Skeletal muscle tissue (tissue), 4 donors: ENCODE measurements around the gene MT1M. TPM values are rescaled to one million over a fixed set of nuclear protein-coding genes. Genes with fewer than 3 reads are reported as not detected.
"Not testable (repeated sequence)": the region's sequence is repeated elsewhere in the genome, so short reads cannot be mapped to it uniquely, and the experiment has no call there.

Experiments
- H3K27ac ChIP-seq: one replicate; pipeline ENCODE4 v1.7.0; 2013; ENCODE audit warnings: mild to moderate bottlenecking, low read depth, low read length, inconsistent platforms
- H3K27me3 ChIP-seq, 3 donors: one replicate each; pipeline ENCODE4 v1.7.0; 2013; ENCODE audit warnings: low read length in 3 of 3; ENCODE audit not compliant: control insufficient read depth in 3 of 3, insufficient read depth in 3 of 3
- H3K36me3 ChIP-seq, 3 donors: one replicate each; pipeline ENCODE4 v1.7.0; 2013; ENCODE audit warnings: low read length in 3 of 3; ENCODE audit not compliant: control insufficient read depth in 3 of 3, insufficient read depth in 3 of 3
- H3K4me1 ChIP-seq, 3 donors: one replicate each; pipeline ENCODE4 v1.7.0; 2013; ENCODE audit warnings: low read length in 3 of 3, mild to moderate bottlenecking in 3 of 3; ENCODE audit not compliant: control insufficient read depth in 3 of 3, insufficient read depth in 3 of 3
- H3K4me3 ChIP-seq, 3 donors: one replicate each; pipeline ENCODE4 v1.7.0; 2013; ENCODE audit warnings: low read length in 3 of 3
- H3K9ac ChIP-seq, 3 donors: one replicate each; pipeline ENCODE4 v1.7.0; 2013; ENCODE audit warnings: low read length in 3 of 3, mild to moderate bottlenecking in 3 of 3, moderate library complexity in 2 of 3, low read depth in 1 of 3
- H3K9me3 ChIP-seq, 3 donors: one replicate each; pipeline ENCODE4 v1.7.0; 2013; ENCODE audit warnings: low read length in 3 of 3; ENCODE audit not compliant: control insufficient read depth in 3 of 3
- total RNA-seq: library from RNA; depleted of rRNA; stranded (reverse); fragments of >200 nt; gene quantifications from one replicate; pipeline ENCODE4 v1.2.3, GENCODE V29; 2014
- donor health status: Osteomylitis.

Gene MT1M
- total RNA-seq: 2.1 TPM

DNA sequence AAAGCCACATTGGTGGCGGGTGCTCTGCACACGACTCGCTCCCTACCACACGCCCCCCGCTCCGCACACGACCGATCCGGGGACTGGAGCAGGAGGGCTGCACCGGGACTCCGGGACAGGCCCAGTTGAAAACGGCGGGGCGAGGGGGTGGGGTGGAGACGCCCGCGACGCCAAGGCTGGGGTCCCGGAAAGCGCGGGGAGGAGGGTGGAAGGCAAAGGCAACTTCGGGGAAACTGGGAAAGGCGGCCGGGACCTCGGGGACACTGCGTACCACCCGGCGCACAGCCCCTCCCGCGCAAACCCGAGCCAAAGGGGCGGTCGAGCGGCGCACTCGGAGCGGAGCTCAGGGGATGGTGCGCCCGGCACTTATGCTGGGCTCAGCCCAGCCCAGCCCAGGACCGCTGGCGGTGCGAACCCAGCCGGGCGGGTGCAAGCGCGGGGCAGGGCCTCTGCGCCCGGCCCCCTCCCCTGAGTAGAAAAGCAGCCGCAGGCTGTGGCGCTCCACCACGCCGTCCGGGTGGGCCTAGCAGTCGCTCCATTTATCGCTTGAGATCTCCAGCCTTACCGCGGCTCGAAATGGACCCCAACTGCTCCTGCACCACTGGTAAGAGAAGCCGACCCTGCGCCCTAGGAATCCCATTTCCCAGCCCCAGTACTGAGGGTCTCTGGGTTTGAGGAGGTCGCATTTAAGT, at the start of gene MT1M:
TSS of gene MT1M (plus strand) at position 504 of the 692 bp plus-strand sequence. CDS start at position 577, 73 bp downstream.
- Histone ChIP-seq H3K4me3 (peak within 1 kb of the TSS; percentile 54 to 69 (median 67)), H3K4me1 (peaks cover 18 to 29% (median 26%) of the 10 kb centered on the region in 3 donors), H3K27me3 (peaks cover 7 to 17% (median 13%) of the 10 kb centered on the region in 3 donors), H3K27ac (peak within 1 kb of the TSS; percentile 42), H3K9me3 (no peaks in the 10 kb centered on the region), H3K9ac (peak within 1 kb of the TSS; percentile 54 to 77 (median 67)), H3K36me3 (no peaks in the 10 kb centered on the region)

DNA sequence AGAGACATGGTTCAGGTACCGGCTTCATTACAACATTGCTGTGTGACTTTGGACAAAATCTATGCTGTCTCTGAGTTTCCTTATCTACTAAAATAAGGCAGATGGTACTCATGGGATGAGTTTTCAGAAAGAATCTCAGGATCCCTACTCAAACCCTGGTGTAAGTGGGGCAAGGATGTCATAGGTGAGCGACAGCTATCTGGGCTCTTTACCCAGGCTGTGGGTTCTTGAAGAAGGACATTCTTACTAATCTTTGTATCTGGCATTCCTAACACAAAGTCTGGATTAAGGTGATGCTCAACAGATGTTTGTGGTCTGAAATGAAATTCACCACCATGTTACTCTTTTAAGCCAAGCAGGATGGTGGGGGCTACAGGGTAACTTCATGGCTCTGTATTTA, 49.5 kb upstream of the MT1M start:
- not testable (repeated sequence) for H3K27me3 ChIP-seq, H3K9me3 ChIP-seq, H3K4me1 ChIP-seq, H3K27ac ChIP-seq, H3K4me3 ChIP-seq, H3K36me3 ChIP-seq, H3K9ac ChIP-seq

- no peak overlapping the region for H3K27ac ChIP-seq
- peaks cover 0 to 3% (median 0%) of the 10 kb centered on the region in 3 donors for H3K27me3 ChIP-seq
Observed at GRCh38 chr16:56583351-56584168, 48.9 kb upstream of the MT1M start.

GRCh38 chr16:56584276-56584675, 48.2 kb upstream of the MT1M start:
- no peaks in the 10 kb centered on the region for H3K36me3 ChIP-seq
- peaks cover 0 to 10% (median 4%) of the 10 kb centered on the region in 3 donors for H3K27me3 ChIP-seq
- no peaks in the 10 kb centered on the region for H3K9me3 ChIP-seq
- no peak overlapping the region for H3K4me3 ChIP-seq
- no peak overlapping the region for H3K27ac ChIP-seq
- peaks cover 0 to 5% (median 4%) of the 10 kb centered on the region in 3 donors for H3K4me1 ChIP-seq
- no peak overlapping the region for H3K9ac ChIP-seq

More at GRCh38 chr16:56583351-56584168, 48.9 kb upstream of the MT1M start:
- Histone ChIP-seq H3K4me1 (no peaks in the 10 kb centered on the region), H3K9me3 (no peaks in the 10 kb centered on the region), H3K36me3 (no peaks in the 10 kb centered on the region), H3K4me3 (no peak overlapping the region), H3K9ac (no peak overlapping the region)

- Histone ChIP-seq H3K9me3 (no peaks in the 10 kb centered on the region), H3K27ac (no peak overlapping the region), H3K9ac (peak overlapping the region in 2 of 3 donors; percentile 23 to 70), H3K27me3 (peaks cover 11 to 23% (median 17%) of the 10 kb centered on the region in 3 donors), H3K4me3 (peak overlapping the region; percentile 59 to 74 (median 63)), H3K4me1 (peaks cover 4 to 17% (median 14%) of the 10 kb centered on the region in 3 donors), H3K36me3 (no peaks in the 10 kb centered on the region)
Observed at GRCh38 chr16:56588781-56589140, 43.7 kb upstream of the MT1M start.

- Histone ChIP-seq H3K27me3 (peaks cover 11 to 23% (median 17%) of the 10 kb centered on the region in 3 donors), H3K9ac (peak within 1 kb of the TSS in 2 of 3 donors; percentile 23 to 70), H3K4me3 (peak within 1 kb of the TSS; percentile 59 to 74 (median 63)), H3K27ac (no peak within 1 kb of the TSS), H3K4me1 (peaks cover 4 to 17% (median 14%) of the 10 kb centered on the region in 3 donors), H3K36me3 (no peaks in the 10 kb centered on the region), H3K9me3 (no peaks in the 10 kb centered on the region)
Observed at GRCh38 chr16:56589141-56590039, 43.1 kb upstream of the MT1M start, which contains the start of gene MT3. Gene MT3, plus strand, starts transcription at chr16:56589528. Its CDS starts 63 bp downstream, at chr16:56589591.

DNA sequence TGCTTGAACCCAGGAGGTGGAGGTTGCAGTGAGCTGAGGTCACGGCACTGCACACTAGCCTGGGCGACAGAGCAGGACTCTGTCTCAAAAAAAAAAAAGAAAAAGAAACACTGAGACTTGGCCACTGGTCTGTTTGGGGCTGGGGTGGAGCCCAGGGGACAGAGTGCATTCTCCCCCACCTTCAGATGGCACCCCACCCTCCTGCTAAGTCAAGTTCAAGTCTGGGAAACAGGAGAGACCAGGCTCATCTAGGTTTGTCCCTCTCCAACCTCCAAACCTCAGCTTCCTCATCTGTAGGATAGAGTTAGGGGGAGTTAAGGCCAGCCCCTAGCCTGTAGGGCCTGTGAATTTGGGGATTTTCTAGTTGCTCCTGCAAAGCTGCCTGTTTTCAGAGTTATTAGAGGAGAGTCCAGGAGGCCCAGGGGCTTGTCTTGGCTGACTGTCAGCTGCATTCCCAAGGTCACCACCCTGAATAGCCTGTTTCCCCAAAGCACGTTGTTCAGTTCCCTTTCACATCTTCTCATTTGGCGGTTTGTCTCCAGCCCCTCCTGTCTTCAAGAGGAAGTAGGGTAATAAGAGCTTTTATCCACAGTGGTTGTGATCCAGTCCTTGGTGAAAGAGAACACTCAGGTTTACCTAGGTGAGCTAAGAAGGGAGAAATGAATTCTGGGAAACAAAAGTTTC, 40.9 kb upstream of the MT1M start:
- Histone ChIP-seq H3K4me1 (peaks cover 4 to 17% (median 14%) of the 10 kb centered on the region in 3 donors), H3K36me3 (no peaks in the 10 kb centered on the region), H3K27ac (no peak overlapping the region), H3K4me3 (no peak overlapping the region), H3K9me3 (no peaks in the 10 kb centered on the region), H3K9ac (no peak overlapping the region), H3K27me3 (peaks cover 11 to 23% (median 17%) of the 10 kb centered on the region in 3 donors)

- no peaks in the 10 kb centered on the region for H3K9me3 ChIP-seq
- H3K9ac ChIP-seq: no peak overlapping the region
- peaks cover 11 to 19% (median 17%) of the 10 kb centered on the region in 3 donors for H3K27me3 ChIP-seq
- H3K27ac ChIP-seq: no peak overlapping the region
- H3K4me1 ChIP-seq: peaks cover 4 to 17% (median 14%) of the 10 kb centered on the region in 3 donors
- H3K36me3 ChIP-seq: no peaks in the 10 kb centered on the region
- H3K4me3 ChIP-seq: no peak overlapping the region
Observed at GRCh38 chr16:56593573-56594291, 38.7 kb upstream of the MT1M start.
